Stomach smooth muscle (tissue), 2 donors: ENCODE data around the gene FIBCD1.

ENCODE experiments used
- H3K27ac ChIP-seq: one replicate; pipeline ENCODE4 v1.7.0; 2013; ENCODE audit warnings: mild to moderate bottlenecking, low read length, inconsistent platforms
- H3K27me3 ChIP-seq, 2 donors: one replicate each; pipeline ENCODE4 v1.7.0; 2013; ENCODE audit warnings: low read length in 2 of 2; ENCODE audit not compliant: insufficient read depth in 2 of 2, control insufficient read depth in 1 of 2
- H3K36me3 ChIP-seq, 2 donors: one replicate each; pipeline ENCODE4 v1.7.0; 2013; ENCODE audit warnings: low read length in 2 of 2; ENCODE audit not compliant: control insufficient read depth in 2 of 2, insufficient read depth in 2 of 2
- H3K4me1 ChIP-seq: one replicate; pipeline ENCODE4 v1.7.0; 2013; ENCODE audit warnings: low read length; ENCODE audit not compliant: control insufficient read depth, insufficient read depth
- H3K4me3 ChIP-seq, 2 donors: one replicate each; pipeline ENCODE4 v1.7.0; 2013; ENCODE audit warnings: low read length in 2 of 2
- H3K9ac ChIP-seq, 2 donors: one replicate each; pipeline ENCODE4 v1.7.0; 2013; ENCODE audit warnings: low read length in 2 of 2, mild to moderate bottlenecking in 1 of 2
- H3K9me3 ChIP-seq, 2 donors: one replicate each; pipeline ENCODE4 v1.7.0; 2013; ENCODE audit warnings: low read length in 2 of 2; ENCODE audit not compliant: control insufficient read depth in 2 of 2
- donor health status: healthy.
- donor health status: Pancreatic carcinoma.

Gene FIBCD1

DNA sequence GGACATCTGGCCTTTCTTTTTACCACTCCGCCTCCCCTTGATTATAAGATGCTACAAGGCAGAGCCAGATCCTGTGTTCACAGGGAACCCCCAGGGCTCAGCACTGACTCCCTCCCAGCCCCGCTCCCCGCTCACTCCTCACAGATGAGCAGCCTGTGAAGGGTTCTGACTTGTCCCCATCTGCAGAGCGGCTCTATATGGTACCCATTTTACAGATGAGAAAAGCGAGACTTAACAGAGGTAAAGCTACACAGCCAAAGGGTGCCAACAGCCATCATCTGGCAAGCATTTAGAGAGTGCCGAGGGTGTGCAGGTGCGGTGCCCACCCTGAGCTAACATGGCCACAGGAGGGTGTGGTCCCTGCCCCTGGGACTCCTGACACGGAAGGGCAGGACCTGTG, 18.8 kb downstream of the FIBCD1 start:
- Histone ChIP-seq H3K27ac (no peak overlapping the region), H3K4me1 (peaks cover 3% of the 10 kb centered on the region), H3K27me3 (peaks cover 7 to 8% of the 10 kb centered on the region in 2 donors), H3K4me3 (no peak overlapping the region), H3K9ac (no peak overlapping the region), H3K9me3 (no peaks in the 10 kb centered on the region), H3K36me3 (no peaks in the 10 kb centered on the region)

GRCh38 chr9:130919559-130920145, 19.4 kb downstream of the FIBCD1 start:
- Histone ChIP-seq H3K4me3 (no peak overlapping the region), H3K9ac (no peak overlapping the region), H3K9me3 (no peaks in the 10 kb centered on the region), H3K27me3 (peaks cover 7 to 8% of the 10 kb centered on the region in 2 donors), H3K4me1 (peaks cover 3% of the 10 kb centered on the region), H3K36me3 (no peaks in the 10 kb centered on the region), H3K27ac (no peak overlapping the region)

GRCh38 chr9:130918826-130919558, 20.1 kb downstream of the FIBCD1 start:
- Histone ChIP-seq H3K27ac (no peak overlapping the region), H3K4me1 (peaks cover 3% of the 10 kb centered on the region), H3K9ac (no peak overlapping the region), H3K4me3 (no peak overlapping the region), H3K27me3 (peaks cover 7 to 8% of the 10 kb centered on the region in 2 donors), H3K36me3 (no peaks in the 10 kb centered on the region), H3K9me3 (no peaks in the 10 kb centered on the region)

DNA sequence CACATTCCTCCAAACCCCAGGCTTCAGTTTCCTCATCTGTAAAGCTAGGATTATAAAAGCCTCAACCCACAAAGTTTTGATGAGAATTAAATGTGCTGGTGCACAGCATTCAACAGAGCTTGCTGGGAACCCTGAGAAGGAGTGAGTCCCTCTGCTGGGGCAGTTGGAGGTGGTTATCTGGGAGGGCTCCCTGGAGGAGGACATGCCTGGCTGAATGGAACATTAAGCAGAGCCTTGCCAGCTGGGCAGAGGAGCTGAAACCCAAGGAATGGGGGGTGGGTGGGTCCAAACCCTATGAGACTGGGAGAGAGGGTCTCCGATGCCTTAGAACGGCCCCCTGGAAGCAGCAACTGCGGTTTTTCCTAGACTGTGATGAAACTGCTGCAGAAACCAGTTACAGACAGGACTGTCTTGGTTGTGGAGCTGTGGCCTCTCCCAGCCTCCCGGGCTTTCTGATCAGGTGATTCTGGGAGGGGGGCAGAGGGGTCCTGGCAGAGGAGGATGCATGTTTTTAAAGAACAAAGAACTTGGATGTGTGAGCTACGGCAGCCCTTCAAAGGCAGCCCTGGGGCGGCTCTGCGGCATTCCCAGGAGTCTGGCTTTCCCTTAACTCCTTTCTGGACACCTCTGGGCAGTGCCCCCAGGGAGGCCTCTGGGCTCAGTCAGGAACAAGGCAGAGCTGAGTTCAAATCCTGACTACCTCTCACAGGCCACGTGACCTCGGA, 20.8 kb downstream of the FIBCD1 start:
- no peak overlapping the region for H3K9ac ChIP-seq
- H3K27me3 ChIP-seq, result peaks cover 7 to 8% of the 10 kb centered on the region in 2 donors
- H3K27ac ChIP-seq, result no peak overlapping the region
- no peaks in the 10 kb centered on the region for H3K36me3 ChIP-seq
- no peak overlapping the region for H3K4me3 ChIP-seq
- H3K4me1 ChIP-seq, result peaks cover 3% of the 10 kb centered on the region
- no peaks in the 10 kb centered on the region for H3K9me3 ChIP-seq

- H3K27ac ChIP-seq, result no peak overlapping the region
- H3K9ac ChIP-seq, result no peak overlapping the region
- no peaks in the 10 kb centered on the region for H3K36me3 ChIP-seq
- peaks cover 4 to 7% of the 10 kb centered on the region in 2 donors for H3K27me3 ChIP-seq
- H3K4me1 ChIP-seq, result peaks cover 6% of the 10 kb centered on the region
- no peak overlapping the region for H3K4me3 ChIP-seq
- H3K9me3 ChIP-seq, result no peaks in the 10 kb centered on the region
Observed at GRCh38 chr9:130917168-130917960, 21.7 kb downstream of the FIBCD1 start.

GRCh38 chr9:130915096-130915447, 24.0 kb downstream of the FIBCD1 start:
- Histone ChIP-seq H3K27me3 (peaks cover 0 to 5% of the 10 kb centered on the region in 2 donors), H3K36me3 (no peaks in the 10 kb centered on the region), H3K9ac (no peak overlapping the region), H3K4me1 (peaks cover 6% of the 10 kb centered on the region), H3K4me3 (no peak overlapping the region), H3K27ac (no peak overlapping the region), H3K9me3 (no peaks in the 10 kb centered on the region)

DNA sequence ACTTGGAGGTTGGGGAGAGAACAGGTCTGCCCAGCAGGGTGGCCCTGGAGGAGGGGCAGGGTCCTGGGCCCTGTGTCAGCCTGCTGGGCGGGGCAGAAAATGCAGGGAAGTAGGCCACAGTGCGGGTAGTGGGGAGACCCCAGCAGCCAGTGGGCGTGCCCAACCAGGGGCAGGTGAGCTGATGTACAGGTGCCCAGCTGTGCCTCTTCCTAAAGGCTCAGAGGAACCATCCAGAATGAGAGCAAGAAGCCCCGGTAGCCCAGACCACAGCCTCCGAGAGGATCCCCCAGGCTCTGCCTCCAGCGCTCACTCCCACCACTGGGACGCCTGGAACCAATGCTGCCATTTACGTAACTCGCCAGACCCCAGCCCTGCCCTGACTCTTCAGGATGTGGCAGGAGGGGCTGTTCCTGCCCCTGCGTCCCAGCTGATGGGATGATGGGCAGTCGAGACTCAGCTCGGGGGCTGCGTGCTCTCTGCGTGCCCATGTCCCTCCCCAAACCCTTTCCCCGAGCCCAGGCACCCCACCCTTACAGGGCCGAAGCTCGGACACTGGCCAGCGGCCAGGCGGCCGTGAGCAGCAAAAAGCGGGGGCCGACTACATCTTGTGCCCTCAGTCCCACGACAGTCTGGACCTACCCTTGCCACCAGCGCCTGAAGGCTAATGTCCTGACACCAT, 24.5 kb downstream of the FIBCD1 start:
- no peak overlapping the region for H3K27ac ChIP-seq
- H3K9ac ChIP-seq, result no peak overlapping the region
- H3K9me3 ChIP-seq, result no peaks in the 10 kb centered on the region
- peaks cover 6% of the 10 kb centered on the region for H3K4me1 ChIP-seq
- H3K4me3 ChIP-seq, result no peak overlapping the region
- H3K27me3 ChIP-seq, result peaks cover 0 to 5% of the 10 kb centered on the region in 2 donors
- H3K36me3 ChIP-seq, result no peaks in the 10 kb centered on the region

- Histone ChIP-seq H3K36me3 (no peaks in the 10 kb centered on the region), H3K27me3 (peaks cover 0 to 5% of the 10 kb centered on the region in 2 donors), H3K27ac (no peak overlapping the region), H3K4me3 (peak overlapping the region in 1 of 2 donors; percentile 47), H3K9ac (no peak overlapping the region), H3K4me1 (peaks cover 3% of the 10 kb centered on the region), H3K9me3 (no peaks in the 10 kb centered on the region)
Observed at GRCh38 chr9:130913599-130914416, 25.2 kb downstream of the FIBCD1 start.

- Histone ChIP-seq H3K4me3 (peak overlapping the region in 1 of 2 donors; percentile 47), H3K4me1 (peaks cover 3% of the 10 kb centered on the region), H3K27me3 (peaks cover 0 to 3% of the 10 kb centered on the region in 2 donors), H3K36me3 (no peaks in the 10 kb centered on the region), H3K9ac (no peak overlapping the region), H3K9me3 (no peaks in the 10 kb centered on the region), H3K27ac (no peak overlapping the region)
Observed at GRCh38 chr9:130912932-130913598, 26.0 kb downstream of the FIBCD1 start.
